Measurements from ENCODE around the gene TNFAIP2. TPM values are rescaled to one million over a fixed set of nuclear protein-coding genes. Genes with fewer than 3 reads are reported as not detected.

TNFAIP2 gene
- total RNA-seq, 2 experiments from 2014 or later = 1.7 to 1.8 TPM

- intact Hi-C loops (cut with DNase I, micrococcal nuclease) = no loop called here
These were observed 36.4 kb upstream of the TNFAIP2 start for GRCh38 chr14:103086771-103087342.

GRCh38 chr14:103087343-103087835, 35.9 kb upstream of the TNFAIP2 start:
- DNase-seq = no peak
- peaks cover 6% of the 10 kb centered on the region for H3K27me3 Mint-ChIP-seq
- intact Hi-C loops (cut with DNase I, micrococcal nuclease) = no loop called here
- no peaks in the 10 kb centered on the region for H3K36me3 Mint-ChIP-seq (ENCODE audit: low read depth)
- ATAC-seq = no peak
- H3K9me3 Mint-ChIP-seq (ENCODE audit: low read depth) = no peaks in the 10 kb centered on the region
- POLR2A ChIA-PET = no interaction called here
- H3K27ac Mint-ChIP-seq = no peak overlapping the region
- H3K4me1 Mint-ChIP-seq = peaks cover 3% of the 10 kb centered on the region
- no peak overlapping the region for H3K4me3 Mint-ChIP-seq
- CTCF ChIA-PET = no interaction called here

More at GRCh38 chr14:103086771-103087342, 36.4 kb upstream of the TNFAIP2 start:
- Mint-ChIP-seq H3K4me3 (no peak overlapping the region), H3K27me3 (peaks cover 6% of the 10 kb centered on the region), H3K9me3 (ENCODE audit: low read depth) (no peaks in the 10 kb centered on the region), H3K27ac (no peak overlapping the region), H3K36me3 (ENCODE audit: low read depth) (no peaks in the 10 kb centered on the region), H3K4me1 (peaks cover 3% of the 10 kb centered on the region)
- ATAC-seq (no peak), DNase-seq (no peak)
- ChIA-PET POLR2A (no interaction called here), CTCF (no interaction called here)

GRCh38 chr14:103088921-103089320, 34.3 kb upstream of the TNFAIP2 start:
- ATAC-seq = no peak
- Mint-ChIP-seq H3K9me3 (ENCODE audit: low read depth) (no peaks in the 10 kb centered on the region), H3K36me3 (ENCODE audit: low read depth) (no peaks in the 10 kb centered on the region), H3K4me3 (no peak overlapping the region), H3K27ac (no peak overlapping the region), H3K4me1 (peaks cover 3% of the 10 kb centered on the region), H3K27me3 (peaks cover 6% of the 10 kb centered on the region)
- intact Hi-C loops (cut with DNase I, micrococcal nuclease) = no loop called here
- ChIA-PET CTCF (interaction anchor here (1.2 kb wide), 1 partner anchor 16 kb away, joined by 3 read pairs; no protein-coding TSS in a partner anchor), POLR2A (no interaction called here)
- no peak for DNase-seq

- Mint-ChIP-seq H3K9me3 (ENCODE audit: low read depth) (no peaks in the 10 kb centered on the region), H3K36me3 (ENCODE audit: low read depth) (no peaks in the 10 kb centered on the region), H3K4me3 (no peak overlapping the region), H3K27ac (no peak overlapping the region), H3K27me3 (peaks cover 3% of the 10 kb centered on the region), H3K4me1 (peaks cover 3% of the 10 kb centered on the region)
- ATAC-seq (no peak), DNase-seq (no peak)
- intact Hi-C loops (cut with DNase I, micrococcal nuclease) = no loop called here
- POLR2A ChIA-PET = interaction anchor here (0.9 kb wide), 1 partner anchor 16 kb away, joined by 4 read pairs; no protein-coding TSS in a partner anchor
- CTCF ChIA-PET = interaction anchor here (1.2 kb wide), 1 partner anchor 15 kb away, joined by 3 read pairs; no protein-coding TSS in a partner anchor
These were observed 33.6 kb upstream of the TNFAIP2 start for GRCh38 chr14:103089386-103090335.

- Mint-ChIP-seq H3K27ac (no peak overlapping the region), H3K36me3 (ENCODE audit: low read depth) (no peaks in the 10 kb centered on the region), H3K9me3 (ENCODE audit: low read depth) (no peaks in the 10 kb centered on the region), H3K27me3 (peaks cover 1% of the 10 kb centered on the region), H3K4me1 (peaks cover 3% of the 10 kb centered on the region), H3K4me3 (peak overlapping the region; percentile 12)
- no peak for ATAC-seq
- DNase-seq = no peak
- CTCF ChIA-PET = interaction anchor here (1.3 kb wide), 1 partner anchor 15 kb away, joined by 4 read pairs; no protein-coding TSS in a partner anchor
- intact Hi-C loops (cut with DNase I, micrococcal nuclease) = loop anchor here (1.0 kb wide), 2 partner anchors 15 to 396 kb away; no protein-coding TSS in a partner anchor
- POLR2A ChIA-PET = interaction anchor here (0.9 kb wide), 1 partner anchor 15 kb away, joined by 4 read pairs; no protein-coding TSS in a partner anchor
These were observed 32.7 kb upstream of the TNFAIP2 start for GRCh38 chr14:103090481-103091020.

GRCh38 chr14:103091041-103091882, 32.0 kb upstream of the TNFAIP2 start:
- Mint-ChIP-seq H3K36me3 (ENCODE audit: low read depth) (no peaks in the 10 kb centered on the region), H3K27ac (no peak overlapping the region), H3K4me1 (peaks cover 3% of the 10 kb centered on the region), H3K4me3 (peak overlapping the region; percentile 12), H3K27me3 (no peaks in the 10 kb centered on the region), H3K9me3 (ENCODE audit: low read depth) (no peaks in the 10 kb centered on the region)
- DNase-seq (peak; percentile 88), ATAC-seq (peak; percentile 91)
- intact Hi-C loops (cut with DNase I, micrococcal nuclease) = loop anchor here (1.0 kb wide), 2 partner anchors 16 to 397 kb away; no protein-coding TSS in a partner anchor
- ChIA-PET CTCF (interaction anchor here (0.7 to 1.3 kb wide), 2 partner anchors 14 to 92 kb away, joined by 3 to 4 read pairs; no protein-coding TSS in a partner anchor), POLR2A (interaction anchor here (0.9 kb wide), 1 partner anchor 14 kb away, joined by 4 read pairs; no protein-coding TSS in a partner anchor)

- Mint-ChIP-seq H3K4me3 (no peak overlapping the region), H3K27ac (no peak overlapping the region), H3K9me3 (ENCODE audit: low read depth) (no peaks in the 10 kb centered on the region), H3K36me3 (ENCODE audit: low read depth) (no peaks in the 10 kb centered on the region), H3K27me3 (no peaks in the 10 kb centered on the region), H3K4me1 (peaks cover 3% of the 10 kb centered on the region)
- DNase-seq (no peak), ATAC-seq (no peak)
- ChIA-PET CTCF (interaction anchor here (0.7 to 1.3 kb wide), 5 partner anchors 13 to 332 kb away, joined by 3 to 6 read pairs (median 4); no protein-coding TSS in a partner anchor), POLR2A (no interaction called here)
- intact Hi-C loops (cut with DNase I, micrococcal nuclease) = loop anchor here (1.0 kb wide), 2 partner anchors 17 to 398 kb away; no protein-coding TSS in a partner anchor
These were observed 31.4 kb upstream of the TNFAIP2 start for GRCh38 chr14:103091883-103092222.

DNA sequence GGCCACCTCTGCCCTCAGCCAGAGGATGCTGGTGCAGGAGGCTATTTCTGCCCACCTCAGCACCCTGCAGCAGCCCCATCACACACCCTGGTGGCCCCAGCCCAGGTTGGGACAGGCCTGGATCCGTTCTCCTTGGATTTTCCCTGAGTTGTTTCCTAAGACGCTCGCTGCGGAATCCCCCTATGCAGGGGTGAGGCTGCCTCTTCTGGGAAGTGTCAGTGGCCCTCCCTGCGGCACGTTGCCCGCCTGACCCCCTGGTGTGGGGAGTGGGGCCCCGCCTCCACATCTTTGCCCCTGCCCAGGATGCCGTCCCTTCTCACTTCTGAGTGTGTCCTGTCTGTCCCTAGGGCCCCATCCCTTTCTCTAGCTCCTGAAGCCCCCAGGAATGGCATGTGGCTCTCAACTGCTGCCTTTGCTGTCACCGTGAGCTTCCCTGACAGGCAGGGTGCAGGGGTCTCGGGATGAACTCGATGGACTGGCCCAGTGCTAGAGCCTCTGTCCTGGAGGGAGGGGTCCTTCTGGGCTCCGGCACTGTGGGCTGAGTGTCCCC, 29.3 kb upstream of the TNFAIP2 start:
- Mint-ChIP-seq H3K27me3 (no peaks in the 10 kb centered on the region), H3K9me3 (ENCODE audit: low read depth) (no peaks in the 10 kb centered on the region), H3K4me1 (peaks cover 3% of the 10 kb centered on the region), H3K4me3 (no peak overlapping the region), H3K36me3 (ENCODE audit: low read depth) (no peaks in the 10 kb centered on the region), H3K27ac (no peak overlapping the region)
- intact Hi-C loops (cut with DNase I, micrococcal nuclease) = no loop called here
- ChIA-PET CTCF (interaction anchor here (3.0 kb wide), 1 partner anchor 11 kb away, joined by 23 read pairs; no protein-coding TSS in a partner anchor), POLR2A (no interaction called here)
- no peak for ATAC-seq
- DNase-seq = no peak

DNA sequence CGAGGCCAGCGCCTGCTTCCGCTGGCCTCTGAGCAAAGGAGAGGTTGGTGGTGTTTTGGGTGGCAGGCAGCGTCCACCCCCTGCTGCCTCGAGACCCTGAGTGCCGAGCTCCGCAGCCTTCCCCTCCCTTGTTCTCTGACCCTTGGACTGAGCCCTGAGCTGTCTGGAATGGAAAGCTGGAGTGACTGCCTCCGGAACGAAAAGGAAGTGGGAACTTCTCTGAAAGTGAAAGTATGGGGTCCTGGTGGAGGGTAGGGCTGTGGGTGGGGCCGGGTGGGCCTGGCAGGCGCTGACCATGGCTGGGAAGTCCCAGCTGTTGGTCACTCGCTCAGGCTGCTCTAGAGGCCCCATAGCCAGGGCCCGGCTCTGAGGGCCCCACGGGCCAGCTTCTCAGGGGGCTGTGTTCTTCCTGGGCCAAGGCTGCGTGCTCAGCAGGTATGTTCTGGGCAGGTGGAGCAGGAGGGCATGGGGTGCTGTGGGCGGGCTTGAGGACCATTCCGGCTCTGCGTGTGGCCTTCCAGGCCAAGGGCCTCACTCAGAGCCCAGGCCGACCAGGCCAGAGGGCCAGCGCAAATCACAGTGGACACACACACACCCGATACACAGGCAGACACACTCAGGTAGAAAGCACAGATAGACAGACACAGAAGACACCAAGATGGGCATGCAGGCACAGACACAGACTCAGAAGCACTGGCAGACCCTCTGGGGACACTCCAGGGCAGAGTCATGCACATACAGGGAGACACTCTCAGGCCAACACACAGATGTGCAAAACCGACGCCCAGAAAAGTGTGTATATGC, 28.7 kb upstream of the TNFAIP2 start, which contains the start of gene EXOC3L4:
Gene EXOC3L4, plus strand, starts transcription at position 320 of the 804 bp plus-strand sequence. CDS start 5,495 bp downstream, outside the sequence.
- Mint-ChIP-seq H3K4me1 (peaks cover 3% of the 10 kb centered on the region), H3K36me3 (ENCODE audit: low read depth) (no peaks in the 10 kb centered on the region), H3K4me3 (no peak within 1 kb of the TSS), H3K9me3 (ENCODE audit: low read depth) (no peaks in the 10 kb centered on the region), H3K27me3 (no peaks in the 10 kb centered on the region), H3K27ac (no peak within 1 kb of the TSS)
- intact Hi-C loops (cut with DNase I, micrococcal nuclease) = no loop called here
- no peak for ATAC-seq
- CTCF ChIA-PET = interaction anchor here (3.0 kb wide), 1 partner anchor 11 kb away, joined by 23 read pairs; no protein-coding TSS in a partner anchor
- DNase-seq = no peak
- POLR2A ChIA-PET = no interaction called here
